HFFc6 (cell line): ENCODE results near the gene PRDM11. TPM values are rescaled to one million over a fixed set of nuclear protein-coding genes. Genes with fewer than 3 reads are reported as not detected.

Experiments
- DNase-seq: peaks from one replicate; pipeline ENCODE4 v3.0.0-alpha.2; 2018
- H3K27ac Mint-ChIP-seq: 2 replicates; pipeline ENCODE4 v1.8.0; 2020; ENCODE audit warnings: mild to moderate bottlenecking, mixed read lengths
- H3K27me3 Mint-ChIP-seq: 2 replicates; pipeline ENCODE4 v1.8.0; 2021; ENCODE audit warnings: mild to moderate bottlenecking, moderate library complexity, mixed read lengths; ENCODE audit not compliant: insufficient read depth
- H3K36me3 Mint-ChIP-seq: 2 replicates; pipeline ENCODE4 v1.8.0; 2021; ENCODE audit warnings: low read depth, mixed read lengths
- H3K4me1 Mint-ChIP-seq: 2 replicates; pipeline ENCODE4 v1.8.0; 2020; ENCODE audit warnings: low read depth, mixed read lengths
- H3K4me3 Mint-ChIP-seq: 2 replicates; pipeline ENCODE4 v1.8.0; 2020; ENCODE audit warnings: mild to moderate bottlenecking, moderate library complexity, mixed read lengths
- H3K9me3 Mint-ChIP-seq: 2 replicates; pipeline ENCODE4 v1.8.0; 2020; ENCODE audit warnings: mild to moderate bottlenecking, mixed read lengths
- CTCF ChIP-seq: fragments of 200-600 bp; sonication (generic); IDR thresholded peaks from 2 replicates; pipeline ENCODE4 v1.5.0; 2021; ENCODE audit warnings: antibody characterized with exemption, mild to moderate bottlenecking
- total RNA-seq, 6 experiments: library from RNA; stranded (reverse); fragmentation: NEBNext Ultra II Directional; extraction: Animal tissue kit (Norgen Biotek cat#: 25700); gene quantifications; 2 replicates in 1 of 6; 3 replicates in 5 of 6; pipeline ENCODE4 v1.2.3, GENCODE V29; 2021

Gene PRDM11
- total RNA-seq, 6 experiments from 2014 or later: 2.0 to 5.6 (median 2.7) TPM

- DNase-seq: no peak
- TF ChIP-seq CTCF: no peak; the same call in none of the 2 replicates
- no peak overlapping the region for H3K27ac Mint-ChIP-seq
- H3K4me1 Mint-ChIP-seq: no peaks in the 10 kb centered on the region
- H3K27me3 Mint-ChIP-seq: peaks cover 25% of the 10 kb centered on the region
- no peaks in the 10 kb centered on the region for H3K9me3 Mint-ChIP-seq
- H3K4me3 Mint-ChIP-seq: no peak overlapping the region
- H3K36me3 Mint-ChIP-seq: no peaks in the 10 kb centered on the region
Observed at GRCh38 chr11:45233804-45234170, 87.3 kb downstream of the PRDM11 start.

- no peak for DNase-seq
- no peak overlapping the region for H3K4me3 Mint-ChIP-seq
- no peaks in the 10 kb centered on the region for H3K4me1 Mint-ChIP-seq
- TF ChIP-seq CTCF: no peak
- H3K27me3 Mint-ChIP-seq: peaks cover 25% of the 10 kb centered on the region
- H3K9me3 Mint-ChIP-seq: no peaks in the 10 kb centered on the region
- H3K36me3 Mint-ChIP-seq: no peaks in the 10 kb centered on the region
- H3K27ac Mint-ChIP-seq: no peak overlapping the region
Observed at GRCh38 chr11:45234306-45235006, 88.0 kb downstream of the PRDM11 start.

GRCh38 chr11:45237711-45238315 is 91.4 kb downstream of the PRDM11 start:
- H3K27ac Mint-ChIP-seq: no peak overlapping the region
- H3K9me3 Mint-ChIP-seq: no peaks in the 10 kb centered on the region
- no peak for DNase-seq

GRCh38 chr11:45238724-45239123 is 92.3 kb downstream of the PRDM11 start:
- H3K4me1 Mint-ChIP-seq: no peaks in the 10 kb centered on the region
- H3K27ac Mint-ChIP-seq: no peak overlapping the region
- no peak overlapping the region for H3K4me3 Mint-ChIP-seq
- no peaks in the 10 kb centered on the region for H3K36me3 Mint-ChIP-seq
- no peaks in the 10 kb centered on the region for H3K9me3 Mint-ChIP-seq
- H3K27me3 Mint-ChIP-seq: peaks cover 26% of the 10 kb centered on the region
- peak; percentile 60 for DNase-seq
- no peak for TF ChIP-seq CTCF

More at GRCh38 chr11:45237711-45238315, 91.4 kb downstream of the PRDM11 start:
- Mint-ChIP-seq H3K36me3 (no peaks in the 10 kb centered on the region), H3K4me1 (no peaks in the 10 kb centered on the region), H3K27me3 (peaks cover 23% of the 10 kb centered on the region), H3K4me3 (no peak overlapping the region)
- TF ChIP-seq CTCF: no peak

- TF ChIP-seq CTCF: no peak
- H3K36me3 Mint-ChIP-seq: no peaks in the 10 kb centered on the region
- H3K27me3 Mint-ChIP-seq: peaks cover 32% of the 10 kb centered on the region
- H3K27ac Mint-ChIP-seq: no peak overlapping the region
- no peaks in the 10 kb centered on the region for H3K9me3 Mint-ChIP-seq
- no peak for DNase-seq
- H3K4me3 Mint-ChIP-seq: no peak overlapping the region
- H3K4me1 Mint-ChIP-seq: no peaks in the 10 kb centered on the region
Observed at GRCh38 chr11:45239733-45240132, 93.3 kb downstream of the PRDM11 start.
